HCEC 1CT (cell line): ENCODE data around the gene RBM44.
A peak's percentile ranks its signal among the peaks of the same experiment; 100 is the strongest.
"Not testable (repeated sequence)": the region's sequence is repeated elsewhere in the genome, so short reads cannot be mapped to it uniquely, and the experiment has no call there.

Experiments used
- DNase-seq: peaks from one replicate; pipeline ENCODE4 v3.0.0-alpha.2; 2017

Gene RBM44, protein sequence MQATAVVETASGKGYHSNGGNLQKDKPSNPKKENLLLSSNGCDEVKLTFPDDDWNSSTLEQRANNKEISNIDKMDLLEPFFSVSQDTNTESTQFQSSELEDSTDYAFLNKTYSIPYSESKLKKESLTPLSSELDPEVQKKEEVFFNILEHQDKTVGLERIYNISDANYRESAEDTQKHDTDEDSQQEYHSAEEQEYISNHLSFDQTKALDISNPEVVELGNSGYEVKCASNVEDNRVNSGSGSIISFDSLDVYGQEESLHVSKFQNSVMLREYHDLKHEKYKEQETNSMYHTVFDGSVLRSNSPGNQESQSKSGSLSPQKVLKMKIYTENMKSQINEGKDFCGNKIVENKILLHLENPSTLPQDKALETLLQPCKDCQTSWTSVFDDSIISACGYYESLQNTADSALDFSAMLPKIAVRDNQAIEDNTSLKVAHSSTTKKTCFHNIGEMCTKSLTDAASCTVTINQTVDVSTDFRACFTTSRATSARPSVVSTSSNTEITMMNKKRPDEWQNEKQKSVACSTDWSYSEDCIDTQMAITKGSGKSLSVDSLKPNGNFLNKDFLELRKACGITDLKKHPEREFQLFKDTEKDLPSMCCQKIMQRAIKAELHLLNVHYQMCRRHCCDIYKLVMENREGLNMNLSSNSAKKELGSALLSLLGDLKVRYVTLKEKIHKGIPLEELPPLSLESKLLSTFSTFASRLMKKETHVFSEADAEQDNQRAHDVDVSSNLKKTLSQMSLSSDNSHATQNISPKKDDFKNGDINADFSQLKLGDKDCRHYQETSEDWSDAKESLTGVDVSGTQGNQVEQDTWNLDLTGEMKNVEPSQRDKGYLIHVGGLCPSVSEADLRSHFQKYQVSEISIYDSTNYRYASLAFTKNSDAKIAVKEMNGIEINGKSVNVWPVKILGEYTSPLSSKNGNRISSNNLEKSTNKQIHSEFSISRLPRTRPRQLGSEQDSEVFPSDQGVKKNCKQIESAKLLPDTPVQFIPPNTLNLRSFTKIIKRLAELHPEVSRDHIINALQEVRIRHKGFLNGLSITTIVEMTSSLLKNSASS

GRCh38 chr2:237798236-237799059 is at the start of gene RBM44:
TSS of gene RBM44 (plus strand) at chr2:237798779. CDS start at chr2:237813610, 14,831 bp downstream.
- no peak for DNase-seq

DNA sequence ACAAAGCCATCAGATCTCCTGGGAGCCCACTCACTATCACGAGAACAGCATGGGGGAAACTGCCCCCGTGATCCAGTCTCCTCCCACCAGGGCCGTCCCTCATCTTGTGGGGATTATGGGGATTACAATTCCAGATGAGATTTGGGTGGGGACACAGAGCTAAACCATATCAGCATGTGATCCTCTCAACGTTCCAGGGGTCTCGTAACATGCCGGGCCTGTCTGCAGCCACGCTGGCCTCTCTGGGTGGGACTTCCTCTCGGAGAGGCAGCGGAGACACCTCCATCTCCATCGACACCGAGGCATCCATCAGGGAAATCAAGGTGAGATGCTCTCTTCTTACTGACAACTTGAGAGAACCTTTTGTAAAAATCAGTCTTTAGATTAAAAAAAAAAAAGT is 49.6 kb upstream of the RBM44 start:
- no peak for DNase-seq

- DNase-seq = no peak
Observed at GRCh38 chr2:237749961-237750360, 48.6 kb upstream of the RBM44 start.

GRCh38 chr2:237750441-237750840 is 48.1 kb upstream of the RBM44 start:
- not testable (repeated sequence) for DNase-seq

- no peak for DNase-seq
Observed at GRCh38 chr2:237752761-237753165, 45.8 kb upstream of the RBM44 start.

GRCh38 chr2:237754182-237754581 is 44.4 kb upstream of the RBM44 start:
- DNase-seq = no peak

DNA sequence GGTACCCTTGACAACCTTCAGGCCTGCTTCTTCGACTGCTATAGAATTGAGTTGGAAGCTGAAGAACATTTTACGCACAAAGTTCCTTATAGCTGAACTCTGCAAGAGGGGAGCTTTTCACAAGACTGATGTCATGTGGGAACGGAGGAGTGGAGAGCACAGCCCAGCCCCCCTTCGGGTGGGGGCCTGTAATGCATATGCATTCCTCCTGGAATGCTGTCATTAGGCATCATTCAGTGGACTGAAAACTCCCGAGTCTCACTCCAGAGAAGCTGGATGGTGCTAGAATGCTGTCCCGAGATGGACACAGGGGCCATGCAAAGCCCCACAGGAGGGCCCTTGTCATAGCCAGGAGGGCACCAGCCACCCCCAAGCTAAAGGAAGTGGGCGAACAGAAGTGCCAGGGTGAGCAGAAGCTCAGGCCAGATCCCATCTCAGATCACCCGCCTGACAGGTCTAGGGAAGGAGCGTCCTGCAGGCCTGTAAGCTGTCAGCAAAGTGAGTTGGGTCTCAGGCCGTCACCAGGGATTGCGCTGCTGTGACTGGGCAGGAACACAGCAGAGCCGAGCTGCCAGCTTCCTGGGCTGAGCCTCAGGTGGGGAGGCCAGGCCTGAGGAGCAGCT is 43.8 kb upstream of the RBM44 start:
- no peak for DNase-seq

GRCh38 chr2:237757616-237758015 is 41.0 kb upstream of the RBM44 start:
- DNase-seq = no peak

DNA sequence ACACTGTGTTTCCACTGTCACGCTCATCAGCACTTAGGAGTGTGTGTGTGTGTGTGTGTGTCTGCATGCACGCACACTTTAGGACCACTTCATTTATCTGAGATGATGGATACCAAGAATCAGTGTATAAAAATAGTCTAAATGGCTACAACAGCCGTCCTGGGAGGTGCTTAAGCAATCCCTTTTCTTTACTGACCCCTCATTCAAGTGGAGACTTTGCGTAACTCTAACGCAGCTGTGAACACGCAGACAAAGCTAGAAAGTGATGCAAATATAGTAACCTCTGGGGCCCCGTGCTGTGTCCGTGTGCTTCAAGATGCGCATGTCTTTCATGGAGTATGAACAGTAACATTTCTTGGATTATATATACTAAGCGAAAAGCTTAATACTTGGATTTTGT is 40.4 kb upstream of the RBM44 start:
- DNase-seq = no peak

GRCh38 chr2:237759176-237759575 is 39.4 kb upstream of the RBM44 start:
- DNase-seq = no peak

DNA sequence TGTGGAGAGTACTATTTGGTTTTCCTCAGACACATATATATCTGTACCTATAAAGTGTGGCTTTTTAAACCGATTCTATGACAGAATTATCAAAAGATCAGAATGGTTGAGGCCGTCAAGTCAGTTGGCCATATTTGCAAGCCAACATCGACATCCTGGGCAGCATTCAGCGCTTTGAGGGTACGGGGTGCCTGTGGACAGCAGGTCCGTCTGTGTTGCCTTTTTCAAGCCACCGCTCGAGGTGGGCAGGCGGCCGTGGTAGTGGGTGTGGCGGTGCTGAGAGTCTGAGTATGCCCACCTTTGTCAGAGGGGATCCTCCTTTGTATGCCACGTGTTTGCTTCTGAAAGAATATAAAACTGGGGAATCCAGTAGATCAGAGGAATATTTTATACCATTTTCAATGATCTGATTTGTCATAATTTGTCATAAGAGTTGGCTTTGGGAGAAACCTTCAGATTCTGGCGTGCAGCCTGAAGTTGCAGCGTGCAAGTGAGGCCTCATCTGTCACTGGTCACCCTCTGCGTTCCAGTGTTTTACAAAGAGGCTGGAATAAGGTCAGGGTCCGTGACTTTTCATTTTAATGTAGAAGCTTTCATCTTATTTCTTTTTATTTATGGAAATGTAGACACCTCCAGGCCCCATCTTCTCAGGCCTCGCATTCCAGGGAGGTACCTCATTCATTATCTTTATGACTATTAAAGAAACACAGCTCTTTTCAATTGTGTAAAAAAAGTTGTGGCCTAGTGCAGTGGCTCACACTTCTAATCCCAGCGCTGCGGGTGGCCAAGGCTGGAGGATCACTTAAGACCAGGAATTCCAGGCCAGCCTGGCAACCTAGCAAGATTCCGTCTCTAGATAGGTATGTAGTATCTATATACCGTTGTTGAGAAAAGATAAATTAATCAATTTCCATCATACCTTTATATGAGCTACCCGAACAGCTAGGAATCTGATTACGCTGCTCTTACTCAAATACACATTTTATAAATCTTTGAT is 37.8 kb upstream of the RBM44 start:
- DNase-seq = no peak

GRCh38 chr2:237762291-237763182 is 36.0 kb upstream of the RBM44 start:
- DNase-seq = peak; percentile 66

DNA sequence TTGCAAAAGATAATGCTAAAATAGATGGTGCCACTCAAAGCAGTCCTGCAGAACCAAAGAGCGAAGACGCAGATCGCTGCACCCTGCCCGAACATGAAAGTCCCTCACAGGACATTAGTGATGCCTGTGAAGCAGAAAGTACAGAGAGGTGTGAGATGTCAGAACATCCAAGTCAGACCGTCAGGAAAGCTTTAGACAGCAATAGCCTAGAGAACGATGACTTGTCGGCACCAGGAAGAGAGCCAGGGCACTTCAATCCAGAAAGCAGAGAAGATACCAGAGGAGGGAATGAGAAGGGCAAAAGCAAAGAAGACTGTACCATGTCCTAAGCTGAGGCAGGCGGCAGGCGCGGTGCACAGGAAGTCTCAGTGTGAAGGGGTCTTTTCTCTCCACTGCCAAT is 34.8 kb upstream of the RBM44 start:
- no peak for DNase-seq

GRCh38 chr2:237765122-237765521 is 33.5 kb upstream of the RBM44 start:
- DNase-seq = not testable (repeated sequence)

DNA sequence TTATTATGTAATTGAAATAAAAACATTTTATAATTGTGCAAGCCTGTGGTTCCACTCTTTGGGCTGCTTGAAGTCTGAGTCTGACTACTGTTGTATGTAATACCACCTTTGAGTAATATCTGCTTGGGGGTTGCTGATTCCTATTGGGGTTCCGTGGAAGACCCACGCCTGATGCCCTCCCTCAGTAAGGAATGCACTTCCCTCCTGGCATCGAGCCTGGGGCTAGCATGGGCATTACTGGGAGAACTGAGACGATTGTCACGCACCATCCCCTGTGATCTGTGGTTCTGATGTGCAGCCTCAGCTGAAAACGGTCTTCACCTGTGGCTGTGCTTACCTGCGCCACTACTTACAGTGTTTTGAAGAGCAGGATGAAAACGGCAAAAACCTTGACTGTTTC is 32.7 kb upstream of the RBM44 start:
- DNase-seq = no peak

GRCh38 chr2:237766340-237766739 is 32.2 kb upstream of the RBM44 start:
- no peak for DNase-seq

DNA sequence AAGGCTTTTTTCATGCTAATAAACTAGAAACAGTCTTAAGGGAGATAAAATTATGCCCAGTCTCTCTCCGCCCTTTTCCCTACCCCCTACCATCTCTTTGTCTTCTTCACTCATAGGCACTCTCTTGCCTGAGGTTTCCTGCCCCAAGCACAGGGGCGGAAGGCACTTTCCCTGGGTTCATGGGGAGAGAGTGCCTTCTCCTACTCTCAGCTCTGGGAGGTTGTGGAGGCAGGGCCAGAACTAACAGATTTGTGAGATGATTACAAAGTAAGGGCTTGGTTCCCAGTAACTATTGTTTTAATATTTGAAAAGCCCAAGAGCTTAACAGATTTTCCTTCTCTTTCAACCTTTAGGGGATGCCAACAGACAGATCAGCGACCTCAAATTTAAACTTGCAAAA is 26.1 kb upstream of the RBM44 start:
- DNase-seq = no peak

- no peak for DNase-seq
Observed at GRCh38 chr2:237773826-237774225, 24.8 kb upstream of the RBM44 start.

- peak; percentile 52 for DNase-seq
Observed at GRCh38 chr2:237774811-237775553, 23.6 kb upstream of the RBM44 start.
